H1 (cell line): ENCODE measurements around the gene PRR12.
A peak's percentile ranks its signal among the peaks of the same experiment; 100 is the strongest.

Experiments used
- CTCF ChIP-seq, 3 experiments: IDR thresholded peaks; 1 replicate in 2 of 3; 2 replicates in 1 of 3; pipeline versions ENCODE4 v1.5.1 to v1.6.1; 2011; ENCODE audit warnings: low read length in 3 of 3, mild to moderate bottlenecking in 3 of 3, inconsistent platforms in 2 of 3, low read depth in 1 of 3, moderate library complexity in 1 of 3; ENCODE audit not compliant: insufficient read depth in 1 of 3; ENCODE audit errors: control extremely low read depth in 1 of 3
- EP300 ChIP-seq, 2 experiments: IDR thresholded peaks; 1 replicate in 1 of 2; 2 replicates in 1 of 2; pipeline ENCODE4 v1.6.1; 2011 to 2012; ENCODE audit warnings: low read depth in 2 of 2, low read length in 2 of 2, mild to moderate bottlenecking in 2 of 2, borderline replicate concordance in 1 of 2, inconsistent platforms in 1 of 2, moderate library complexity in 1 of 2
- KDM1A ChIP-seq: fragments of 200-600, 300-600 bp; sonication (generic); IDR thresholded peaks from 2 replicates; pipeline ENCODE4 v1.7.1; 2016; ENCODE audit warnings: mild to moderate bottlenecking, low read length, borderline replicate concordance
- POLR2A ChIP-seq, 2 experiments: IDR thresholded peaks; 1 replicate in 1 of 2; 2 replicates in 1 of 2; pipeline ENCODE4 v1.6.1; 2011; ENCODE audit warnings: low read depth in 2 of 2, low read length in 2 of 2, mild to moderate bottlenecking in 2 of 2; ENCODE audit errors: control extremely low read depth in 1 of 2
- RAD21 ChIP-seq, 2 experiments: IDR thresholded peaks in 1 of 2; conservative IDR thresholded peaks in 1 of 2; 2 replicates each; pipeline ENCODE4 v1.6.1; 2011; ENCODE audit warnings: low read depth in 2 of 2, low read length in 2 of 2, improper control_type of control experiment in 1 of 2, inconsistent platforms in 1 of 2, mild to moderate bottlenecking in 1 of 2, moderate library complexity in 1 of 2
- SP2 ChIP-seq: IDR thresholded peaks from 2 replicates; pipeline ENCODE4 v1.6.1; 2012; ENCODE audit warnings: mild to moderate bottlenecking, low read length, inconsistent platforms
- SRF ChIP-seq: IDR thresholded peaks from 2 replicates; pipeline ENCODE4 v1.6.1; 2011; ENCODE audit warnings: mild to moderate bottlenecking, low read depth, low read length, moderate library complexity
- USF2 ChIP-seq: IDR thresholded peaks from 2 replicates; pipeline ENCODE4 v1.6.1; 2011; ENCODE audit warnings: low read length, improper control_type of control experiment
- ZNF274 ChIP-seq: IDR thresholded peaks from 2 replicates; pipeline ENCODE4 v1.7.0; 2012; ENCODE audit warnings: low read length, borderline replicate concordance; ENCODE audit errors: extremely low read depth

- TF ChIP-seq USF2, result no peak; the same call in 1 of the 2 replicates
- TF ChIP-seq KDM1A, result no peak
- TF ChIP-seq ZNF274, result no peak
- TF ChIP-seq CTCF (IDR thresholded peaks at IDR 0.05; ENCODE audit: control extremely low read depth in 1 of 3, insufficient read depth in 1 of 3, low read depth in 1 of 3, low read length in 3 of 3), result no peak
- peak; percentile 22 to 76; a peak in 2 of 3 replicates for TF ChIP-seq EP300 (IDR thresholded peaks at IDR 0.05; ENCODE audit: borderline replicate concordance in 1 of 2, low read depth in 2 of 2, low read length in 2 of 2)
- peak in 1 of 2 experiments; percentile 50; a peak in 1 of 3 replicates for TF ChIP-seq POLR2A (IDR thresholded peaks at IDR 0.05; ENCODE audit: control extremely low read depth in 1 of 2, low read depth in 2 of 2, low read length in 2 of 2)
- TF ChIP-seq SP2, result no peak
- no peak for TF ChIP-seq RAD21 (IDR thresholded peaks at IDR 0.05 in 1 of 2, conservative IDR thresholded peaks at IDR 0.05 in 1 of 2; ENCODE audit: low read depth in 2 of 2, low read length in 2 of 2)
- peak; percentile 25; the same call in 1 of the 2 replicates for TF ChIP-seq SRF
Measured at GRCh38 chr19:49641688-49642491, 50.9 kb downstream of the PRR12 start, which contains the start of gene SCAF1.
